HEK293T (cell line): ENCODE data around the gene SIDT2.

Source experiments
- CTCF ChIA-PET: fragments of 350-600 bp; formaldehyde crosslinking; extraction: SDS; loops from one replicate; lab custom pipeline; 2021; ENCODE audit warnings: antibody characterized with exemption, inconsistent platforms; lab: Yijun Ruan, JAX
- POLR2A ChIA-PET: fragments of 350-600 bp; formaldehyde crosslinking; extraction: SDS; loops from one replicate; lab custom pipeline; 2020; ENCODE audit warnings: antibody characterized with exemption, inconsistent platforms; lab: Yijun Ruan, JAX
- DNase-seq: peaks from one replicate; pipeline ENCODE4 v3.0.0; 2012; ENCODE audit warnings: mixed read lengths; ENCODE audit errors: extremely low spot score
- ARNT ChIP-seq: fragments of 450-650 bp; IDR thresholded peaks from 2 replicates; pipeline ENCODE4 v1.6.1; 2017; ENCODE audit warnings: mild to moderate bottlenecking
- BHLHE40 ChIP-seq: fragments of 450-650 bp; IDR thresholded peaks from 2 replicates; pipeline ENCODE4 v1.6.1; 2016; ENCODE audit warnings: mild to moderate bottlenecking, moderate library complexity, borderline replicate concordance
- CTBP1 ChIP-seq: fragments of 450-650 bp; IDR thresholded peaks from 2 replicates; pipeline ENCODE4 v1.6.1; 2016; ENCODE audit warnings: borderline replicate concordance
- ELF4 ChIP-seq: fragments of 450-650 bp; IDR thresholded peaks from 2 replicates; pipeline ENCODE4 v1.6.1; 2017; ENCODE audit warnings: antibody characterized with exemption
- FOXA1 ChIP-seq: fragments of 450-650 bp; IDR thresholded peaks from 2 replicates; pipeline ENCODE4 v1.6.1; 2016; ENCODE audit warnings: mild to moderate bottlenecking
- FOXK2 ChIP-seq: fragments of 450-650 bp; IDR thresholded peaks from 2 replicates; pipeline ENCODE4 v1.6.1; 2016; ENCODE audit warnings: mild to moderate bottlenecking
- FOXM1 ChIP-seq: fragments of 450-650 bp; IDR thresholded peaks from 2 replicates; pipeline ENCODE4 v1.6.1; 2017; ENCODE audit warnings: mild to moderate bottlenecking, borderline replicate concordance
- HDGF ChIP-seq: fragments of 450-650 bp; IDR thresholded peaks from 2 replicates; pipeline ENCODE4 v1.6.1; 2017; ENCODE audit warnings: antibody characterized with exemption, borderline replicate concordance
- L3MBTL2 ChIP-seq: fragments of 450-650 bp; conservative IDR thresholded peaks from 2 replicates; pipeline ENCODE4 v1.6.1; 2016; ENCODE audit warnings: mild to moderate bottlenecking
- LEF1 ChIP-seq: fragments of 450-650 bp; IDR thresholded peaks from 2 replicates; pipeline ENCODE4 v1.6.1; 2017; ENCODE audit warnings: mild to moderate bottlenecking, borderline replicate concordance
- NFRKB ChIP-seq: fragments of 450-650 bp; IDR thresholded peaks from 2 replicates; pipeline ENCODE4 v1.6.1; 2016; ENCODE audit warnings: mild to moderate bottlenecking, moderate library complexity
- PKNOX1 ChIP-seq: fragments of 450-650 bp; IDR thresholded peaks from 2 replicates; pipeline ENCODE4 v1.6.1; 2016
- SP1 ChIP-seq: fragments of 450-650 bp; IDR thresholded peaks from 2 replicates; pipeline ENCODE4 v1.6.1; 2017
- SUZ12 ChIP-seq: fragments of 450-650 bp; IDR thresholded peaks from 2 replicates; pipeline ENCODE4 v1.6.1; 2016; ENCODE audit warnings: mild to moderate bottlenecking
- TARDBP ChIP-seq: fragments of 450-650 bp; IDR thresholded peaks from 2 replicates; pipeline ENCODE4 v1.6.1; 2016
- ZNF384 ChIP-seq: fragments of 450-650 bp; IDR thresholded peaks from 2 replicates; pipeline ENCODE4 v1.6.1; 2016

SIDT2 gene

GRCh38 chr11:117222991-117223740 lies 44.6 kb downstream of the SIDT2 start:
- TF ChIP-seq PKNOX1: no peak
- TF ChIP-seq FOXM1: no peak
- no peak for TF ChIP-seq BHLHE40
- no peak for TF ChIP-seq LEF1
- no peak for TF ChIP-seq ARNT
- no peak for TF ChIP-seq SUZ12
- TF ChIP-seq L3MBTL2: no peak
- TF ChIP-seq TARDBP: no peak
- TF ChIP-seq ELF4: no peak
- TF ChIP-seq FOXA1: no peak
- no peak for TF ChIP-seq HDGF
- TF ChIP-seq NFRKB: no peak
- TF ChIP-seq CTBP1: no peak
- TF ChIP-seq FOXK2: no peak
- TF ChIP-seq ZNF384: no peak
- no peak for DNase-seq
- CTCF ChIA-PET: no interaction called here
- POLR2A ChIA-PET: interaction anchor here (1.2 kb wide), 1 partner anchor 45 kb away, joined by 3 read pairs; the partner anchor contains the start of gene SIDT2

- DNase-seq: no peak
- CTCF ChIA-PET: interaction anchor here (0.6 to 1.0 kb wide), 2 partner anchors 11 to 296 kb away, joined by 3 read pairs; no protein-coding TSS in a partner anchor
- TF ChIP-seq FOXA1 (no peak), BHLHE40 (no peak), L3MBTL2 (no peak), CTBP1 (no peak), FOXM1 (no peak), NFRKB (no peak), ELF4 (no peak), PKNOX1 (no peak), ARNT (no peak), SUZ12 (no peak), FOXK2 (no peak), HDGF (no peak), TARDBP (no peak), SP1 (no peak), ZNF384 (no peak), LEF1 (no peak)
- POLR2A ChIA-PET: interaction anchor here (1.0 kb wide), 1 partner anchor 14 kb away, joined by 3 read pairs; no protein-coding TSS in a partner anchor
Observed at GRCh38 chr11:117223741-117224689, 45.5 kb downstream of the SIDT2 start.

GRCh38 chr11:117225553-117226170 lies 47.1 kb downstream of the SIDT2 start:
- CTCF ChIA-PET: interaction anchor here (0.6 to 1.4 kb wide), 4 partner anchors 7 to 143 kb away, joined by 3 to 4 read pairs (median 4); no protein-coding TSS in a partner anchor
- POLR2A ChIA-PET: interaction anchor here (0.9 kb wide), 1 partner anchor 443 kb away, joined by 4 read pairs; no protein-coding TSS in a partner anchor
- no peak for TF ChIP-seq FOXK2
- no peak for TF ChIP-seq BHLHE40
- TF ChIP-seq TARDBP: no peak
- TF ChIP-seq HDGF: no peak
- DNase-seq: no peak

- DNase-seq: peak; percentile 77
- TF ChIP-seq FOXM1: no peak
- no peak for TF ChIP-seq NFRKB
- no peak for TF ChIP-seq ZNF384
- TF ChIP-seq CTBP1: no peak
- TF ChIP-seq BHLHE40: no peak
- no peak for TF ChIP-seq ELF4
- TF ChIP-seq SUZ12: no peak
- no peak for TF ChIP-seq FOXK2
- CTCF ChIA-PET: interaction anchor here (0.6 to 1.4 kb wide), 13 partner anchors 9 to 220 kb away, joined by 3 to 9 read pairs (median 4); partner anchors contain the start of gene SIDT2
- POLR2A ChIA-PET: interaction anchor here (0.8 to 1.2 kb wide), 3 partner anchors 48 to 82 kb away, joined by 3 to 4 read pairs (median 3); partner anchors contain the start of gene SIDT2
Observed at GRCh38 chr11:117226388-117227385, 48.1 kb downstream of the SIDT2 start.

- TF ChIP-seq CTBP1 (no peak), PKNOX1 (no peak), BHLHE40 (no peak), NFRKB (no peak), LEF1 (no peak), SP1 (no peak), ELF4 (no peak), L3MBTL2 (no peak), FOXA1 (no peak)
- no peak for DNase-seq
- POLR2A ChIA-PET: interaction anchor here (1.2 kb wide), 1 partner anchor 83 kb away, joined by 4 read pairs; no protein-coding TSS in a partner anchor
- CTCF ChIA-PET: interaction anchor here (0.6 kb wide), 1 partner anchor 55 kb away, joined by 4 read pairs; no protein-coding TSS in a partner anchor
Observed at GRCh38 chr11:117228091-117228490, 49.5 kb downstream of the SIDT2 start.
